Neural cell (in vitro differentiated cells): ENCODE data around the gene PROC. TPM values are rescaled to one million over a fixed set of nuclear protein-coding genes. Genes with fewer than 3 reads are reported as not detected.

Source experiments
- H2AFZ ChIP-seq: fragments of 200-600, 300-800 bp; sonication (generic), shearing (Covaris generic); 2 replicates; pipeline ENCODE4 v1.6.0; 2014; ENCODE audit warnings: low read depth, mild to moderate bottlenecking, antibody characterized with exemption, low read length, moderate library complexity
- H3F3A ChIP-seq: fragments of 200-600 bp; shearing (Covaris generic); 2 replicates; pipeline ENCODE4 v1.6.1; 2016; ENCODE audit warnings: mild to moderate bottlenecking, moderate library complexity, mixed read lengths, antibody characterized with exemption, low read length; ENCODE audit not compliant: insufficient read depth, poor library complexity, severe bottlenecking
- H3K27ac ChIP-seq: fragments of 200-600, 300-800 bp; sonication (generic), shearing (Covaris generic); 2 replicates; pipeline ENCODE4 v1.5.1; 2014; ENCODE audit warnings: mild to moderate bottlenecking, low read length, moderate library complexity
- H3K27me3 ChIP-seq: fragments of 300-800, 200-600 bp; sonication (generic), shearing (Covaris generic); 2 replicates; pipeline ENCODE4 v1.6.0; 2014; ENCODE audit warnings: mild to moderate bottlenecking, low read depth, low read length, moderate library complexity; ENCODE audit not compliant: insufficient read depth
- H3K36me3 ChIP-seq: fragments of 300-800, 200-600 bp; sonication (generic), shearing (Covaris generic); 2 replicates; pipeline ENCODE4 v1.5.1; 2014; ENCODE audit warnings: mild to moderate bottlenecking, antibody characterized with exemption, low read length, moderate library complexity; ENCODE audit not compliant: insufficient read depth
- H3K4me2 ChIP-seq: fragments of 300-800, 200-600 bp; sonication (generic), shearing (Covaris generic); 2 replicates; pipeline ENCODE4 v1.6.0; 2014; ENCODE audit warnings: mild to moderate bottlenecking, low read length
- H3K4me3 ChIP-seq: fragments of 300-800, 200-600 bp; sonication (generic), shearing (Covaris generic); 2 replicates; pipeline ENCODE4 v1.5.1; 2014; ENCODE audit warnings: mild to moderate bottlenecking, low read length, moderate library complexity
- H3K79me2 ChIP-seq: fragments of 200-600 bp; shearing (Covaris generic); replicated peaks from 2 replicates; pipeline ENCODE4 v1.6.0; 2014; ENCODE audit warnings: mild to moderate bottlenecking, low read length, moderate library complexity; ENCODE audit not compliant: insufficient read depth
- H3K9ac ChIP-seq: fragments of 300-800, 200-600 bp; sonication (generic), shearing (Covaris generic); 2 replicates; pipeline ENCODE4 v1.6.1; 2016; ENCODE audit warnings: mild to moderate bottlenecking, low read length, mixed read lengths
- H3K9me2 ChIP-seq: fragments of 200-600 bp; shearing (Covaris generic); 2 replicates; pipeline ENCODE4 v1.6.1; 2016; ENCODE audit warnings: mild to moderate bottlenecking, low read length, mixed read lengths; ENCODE audit not compliant: insufficient read depth
- H3K9me3 ChIP-seq: fragments of 200-600, 300-800 bp; sonication (generic), shearing (Covaris generic); 2 replicates; pipeline ENCODE4 v1.6.1; 2016; ENCODE audit warnings: mild to moderate bottlenecking, mixed run types, low read length, moderate library complexity, mixed read lengths
- H4K20me1 ChIP-seq: fragments of 200-600 bp; shearing (Covaris generic); 2 replicates; pipeline ENCODE4 v1.6.1; 2016; ENCODE audit warnings: mild to moderate bottlenecking, mixed run types; ENCODE audit not compliant: insufficient read depth
- EP300 ChIP-seq: fragments of 450-650 bp; conservative IDR thresholded peaks from 2 replicates; pipeline ENCODE4 v1.6.1; 2014; ENCODE audit warnings: antibody characterized with exemption, mild to moderate bottlenecking, moderate library complexity; ENCODE audit not compliant: poor library complexity, severe bottlenecking
- EZH2 ChIP-seq: fragments of 200-600, 300-800 bp; shearing (Covaris generic), sonication (generic); IDR thresholded peaks from 2 replicates; pipeline ENCODE4 v1.6.1; 2014; ENCODE audit warnings: antibody characterized with exemption, low read length, borderline replicate concordance, mild to moderate bottlenecking; ENCODE audit not compliant: insufficient read depth, poor library complexity, severe bottlenecking
- MXI1 ChIP-seq: fragments of 450-650 bp; conservative IDR thresholded peaks from 2 replicates; pipeline ENCODE4 v1.6.1; 2014; ENCODE audit warnings: antibody characterized with exemption, mild to moderate bottlenecking; ENCODE audit not compliant: poor library complexity, severe bottlenecking
- POLR2AphosphoS5 ChIP-seq: IDR thresholded peaks from 2 replicates; pipeline ENCODE4 v1.6.1; 2012
- RAD21 ChIP-seq: fragments of 450-650 bp; conservative IDR thresholded peaks from 2 replicates; pipeline ENCODE4 v1.6.1; 2014; ENCODE audit warnings: antibody characterized with exemption, mild to moderate bottlenecking, moderate library complexity
- SMC3 ChIP-seq: fragments of 450-650 bp; conservative IDR thresholded peaks from 2 replicates; pipeline ENCODE4 v1.6.1; 2014; ENCODE audit warnings: antibody characterized with exemption, mild to moderate bottlenecking, moderate library complexity; ENCODE audit not compliant: poor library complexity
- TAF1 ChIP-seq: IDR thresholded peaks from 2 replicates; pipeline ENCODE4 v1.6.1; 2012; ENCODE audit warnings: low read depth
- polyA plus RNA-seq: library from polyadenylated mRNA; depleted of rRNA; stranded (reverse); fragments of >200 nt; gene quantifications from 2 replicates; pipeline ENCODE4 v1.2.3, GENCODE V29; 2014
- TF ChIP-seq, protein P1 (sequence below): IDR thresholded peaks from 2 replicates; pipeline ENCODE4 v1.6.1; 2012; ENCODE audit warnings: borderline replicate concordance
- TF ChIP-seq, protein P2 (sequence below): fragments of 450-650 bp; IDR thresholded peaks from 2 replicates; pipeline ENCODE4 v1.5.1; 2014; ENCODE audit warnings: antibody characterized with exemption, mild to moderate bottlenecking, moderate library complexity; ENCODE audit not compliant: poor library complexity, severe bottlenecking

Gene PROC
- polyA plus RNA-seq, 1 donor from 2014 or later = 0.33 TPM

GRCh38 chr2:127384529-127384928 is 33.7 kb upstream of the PROC start:
- no peak overlapping the region for H3K4me2 ChIP-seq
- H3K27me3 ChIP-seq = no peaks in the 10 kb centered on the region
- H3K9me2 ChIP-seq = no peaks in the 10 kb centered on the region
- H3K27ac ChIP-seq = no peak overlapping the region
- peaks cover 66% of the 10 kb centered on the region for H3K79me2 ChIP-seq
- H3K9me3 ChIP-seq = no peaks in the 10 kb centered on the region
- TF ChIP-seq EZH2 (no peak), RAD21 (no peak), TAF1 (no peak), POLR2AphosphoS5 (no peak), SMC3 (no peak), MXI1 (no peak), EP300 (no peak)
- TF ChIP-seq, protein P1, sequence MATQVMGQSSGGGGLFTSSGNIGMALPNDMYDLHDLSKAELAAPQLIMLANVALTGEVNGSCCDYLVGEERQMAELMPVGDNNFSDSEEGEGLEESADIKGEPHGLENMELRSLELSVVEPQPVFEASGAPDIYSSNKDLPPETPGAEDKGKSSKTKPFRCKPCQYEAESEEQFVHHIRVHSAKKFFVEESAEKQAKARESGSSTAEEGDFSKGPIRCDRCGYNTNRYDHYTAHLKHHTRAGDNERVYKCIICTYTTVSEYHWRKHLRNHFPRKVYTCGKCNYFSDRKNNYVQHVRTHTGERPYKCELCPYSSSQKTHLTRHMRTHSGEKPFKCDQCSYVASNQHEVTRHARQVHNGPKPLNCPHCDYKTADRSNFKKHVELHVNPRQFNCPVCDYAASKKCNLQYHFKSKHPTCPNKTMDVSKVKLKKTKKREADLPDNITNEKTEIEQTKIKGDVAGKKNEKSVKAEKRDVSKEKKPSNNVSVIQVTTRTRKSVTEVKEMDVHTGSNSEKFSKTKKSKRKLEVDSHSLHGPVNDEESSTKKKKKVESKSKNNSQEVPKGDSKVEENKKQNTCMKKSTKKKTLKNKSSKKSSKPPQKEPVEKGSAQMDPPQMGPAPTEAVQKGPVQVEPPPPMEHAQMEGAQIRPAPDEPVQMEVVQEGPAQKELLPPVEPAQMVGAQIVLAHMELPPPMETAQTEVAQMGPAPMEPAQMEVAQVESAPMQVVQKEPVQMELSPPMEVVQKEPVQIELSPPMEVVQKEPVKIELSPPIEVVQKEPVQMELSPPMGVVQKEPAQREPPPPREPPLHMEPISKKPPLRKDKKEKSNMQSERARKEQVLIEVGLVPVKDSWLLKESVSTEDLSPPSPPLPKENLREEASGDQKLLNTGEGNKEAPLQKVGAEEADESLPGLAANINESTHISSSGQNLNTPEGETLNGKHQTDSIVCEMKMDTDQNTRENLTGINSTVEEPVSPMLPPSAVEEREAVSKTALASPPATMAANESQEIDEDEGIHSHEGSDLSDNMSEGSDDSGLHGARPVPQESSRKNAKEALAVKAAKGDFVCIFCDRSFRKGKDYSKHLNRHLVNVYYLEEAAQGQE = no peak
- TF ChIP-seq, protein P2, sequence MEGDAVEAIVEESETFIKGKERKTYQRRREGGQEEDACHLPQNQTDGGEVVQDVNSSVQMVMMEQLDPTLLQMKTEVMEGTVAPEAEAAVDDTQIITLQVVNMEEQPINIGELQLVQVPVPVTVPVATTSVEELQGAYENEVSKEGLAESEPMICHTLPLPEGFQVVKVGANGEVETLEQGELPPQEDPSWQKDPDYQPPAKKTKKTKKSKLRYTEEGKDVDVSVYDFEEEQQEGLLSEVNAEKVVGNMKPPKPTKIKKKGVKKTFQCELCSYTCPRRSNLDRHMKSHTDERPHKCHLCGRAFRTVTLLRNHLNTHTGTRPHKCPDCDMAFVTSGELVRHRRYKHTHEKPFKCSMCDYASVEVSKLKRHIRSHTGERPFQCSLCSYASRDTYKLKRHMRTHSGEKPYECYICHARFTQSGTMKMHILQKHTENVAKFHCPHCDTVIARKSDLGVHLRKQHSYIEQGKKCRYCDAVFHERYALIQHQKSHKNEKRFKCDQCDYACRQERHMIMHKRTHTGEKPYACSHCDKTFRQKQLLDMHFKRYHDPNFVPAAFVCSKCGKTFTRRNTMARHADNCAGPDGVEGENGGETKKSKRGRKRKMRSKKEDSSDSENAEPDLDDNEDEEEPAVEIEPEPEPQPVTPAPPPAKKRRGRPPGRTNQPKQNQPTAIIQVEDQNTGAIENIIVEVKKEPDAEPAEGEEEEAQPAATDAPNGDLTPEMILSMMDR = no peak
- no peak overlapping the region for H2AFZ ChIP-seq
- peak overlapping the region; percentile 92 for H3K4me3 ChIP-seq
- H4K20me1 ChIP-seq = peaks cover 3% of the 10 kb centered on the region
- H3F3A ChIP-seq = no peaks in the 10 kb centered on the region
- no peaks in the 10 kb centered on the region for H3K36me3 ChIP-seq
- H3K9ac ChIP-seq = no peak overlapping the region

- Histone ChIP-seq H3K4me2 (peak overlapping the region; percentile 71), H3K36me3 (no peaks in the 10 kb centered on the region), H3K4me3 (peak overlapping the region; percentile 92), H3K79me2 (peaks cover 49% of the 10 kb centered on the region), H3K9me2 (no peaks in the 10 kb centered on the region), H3K9ac (peak overlapping the region; percentile 13), H3K27me3 (no peaks in the 10 kb centered on the region), H4K20me1 (peaks cover 3% of the 10 kb centered on the region), H2AFZ (no peak overlapping the region), H3K9me3 (no peaks in the 10 kb centered on the region), H3F3A (no peaks in the 10 kb centered on the region), H3K27ac (no peak overlapping the region)
- TF ChIP-seq POLR2AphosphoS5 (no peak), RAD21 (no peak), EZH2 (no peak), EP300 (no peak), MXI1 (no peak), SMC3 (no peak), TAF1 (no peak)
- TF ChIP-seq, protein P1 = no peak
- TF ChIP-seq, protein P2 = no peak
Observed at GRCh38 chr2:127386246-127386645, 32.0 kb upstream of the PROC start.
